K562 (cell line): ENCODE measurements around the gene CYTH4. TPM values are rescaled to one million over a fixed set of nuclear protein-coding genes. Genes with fewer than 3 reads are reported as not detected.
A peak's percentile ranks its signal among the peaks of the same experiment; 100 is the strongest.

Experiments used
- REST ChIP-seq, 2 experiments: fragments of 450-650 bp; formaldehyde crosslinking in 1 of 2; IDR thresholded peaks; 2 replicates each; pipeline versions ENCODE4 v1.4.0 to v1.6.1; 2014 to 2020; ENCODE audit warnings: mild to moderate bottlenecking in 2 of 2, borderline replicate concordance in 1 of 2, low read depth in 1 of 2
- polyA plus RNA-seq, 8 experiments: library from polyadenylated mRNA; depleted of rRNA in 4 of 8; stranded (reverse) in 5 of 8; unstranded in 3 of 8; fragments of >200 nt; fragmentation: Nextera tagmentation in 2 of 8; fragmentation: Illumina TruSeq in 1 of 8; extraction: Ambion mirVana in 2 of 8; extraction: Trizol in 1 of 8; gene quantifications; 2 replicates each; pipeline versions ENCODE4 v1.2.1 to v1.2.3, GENCODE V29; 2011 to 2014; ENCODE audit warnings: inconsistent platforms in 1 of 8, missing spikeins in 1 of 8
- total RNA-seq, 7 experiments: library from RNA; depleted of rRNA in 6 of 7; stranded (reverse); fragments of >200 nt in 6 of 7; fragmentation: Illumina TruSeq in 2 of 7; extraction: Trizol in 2 of 7; gene quantifications; 2 replicates each; pipeline versions ENCODE4 v1.2.1 to v1.2.3, GENCODE V29; 2011 to 2021; ENCODE audit warnings: low replicate concordance in 1 of 7

Gene CYTH4
- total and polyA plus RNA-seq, 9 of the 15 experiments (the other 6 are each of a cell fraction or from before 2014, with no cell fraction given), result 0.03 to 2.0 (median 0.61) TPM; not detected in 1

GRCh38 chr22:37314315-37315074, 32.2 kb downstream of the CYTH4 start (continued):
- TF ChIP-seq REST (IDR thresholded peaks at IDR 0.05; ENCODE audit: borderline replicate concordance), result peak; percentile 57; the same call in 1 of the 2 replicates
- no peak for TF ChIP-seq REST (CRISPR knock-in tag; IDR thresholded peaks at IDR 0.05; ENCODE audit: low read depth)
- TF ChIP-seq, all 486 proteins: peak for 4
